ENCODE results near the gene ARHGAP23.

GRCh38 chr17:38436386-38436785, 8.1 kb downstream of the ARHGAP23 start:
- TF ChIP-seq POLR2AphosphoS5 (IDR thresholded peaks at IDR 0.05; ENCODE audit: low read depth, low read length): no peak
- no peak for TF ChIP-seq POLR2A (IDR thresholded peaks at IDR 0.05; ENCODE audit: low read depth, low read length)
- TF ChIP-seq TAF1 (IDR thresholded peaks at IDR 0.05; ENCODE audit: low read depth, low read length): no peak
- TF ChIP-seq SPI1 (IDR thresholded peaks at IDR 0.05; ENCODE audit: low read depth, low read length): no peak
- no peak for TF ChIP-seq POU2F2 (IDR thresholded peaks at IDR 0.05; ENCODE audit: low read depth, low read length)
- TF ChIP-seq PAX5 (IDR thresholded peaks at IDR 0.05; ENCODE audit: insufficient read depth, low read length, severe bottlenecking): no peak
